ENCODE measurements around the gene EDN3. TPM values are rescaled to one million over a fixed set of nuclear protein-coding genes. Genes with fewer than 3 reads are reported as not detected.
A peak's percentile ranks its signal among the peaks of the same experiment; 100 is the strongest.

The EDN3 gene
- total and polyA plus RNA-seq, 4 experiments from 2014 or later: 0.15 to 0.93 (median 0.78) TPM; not detected in 1

- Histone ChIP-seq H3K9me3 (ENCODE audit: control insufficient read depth in 1 of 2, low read length in 2 of 2) (no peaks in the 10 kb centered on the region), H3K27me3 (ENCODE audit: insufficient read depth, low read length) (no peaks in the 10 kb centered on the region), H3K36me3 (ENCODE audit: insufficient read depth, low read length) (no peaks in the 10 kb centered on the region), H3K4me3 (ENCODE audit: low read length in 2 of 2) (no peak overlapping the region), H3K27ac (ENCODE audit: low read depth, low read length) (no peak overlapping the region), H3K4me1 (ENCODE audit: insufficient read depth, low read length) (peaks cover 14% of the 10 kb centered on the region)
- POLR2A ChIA-PET (ENCODE audit: partially characterized antibody): no interaction called here
- intact Hi-C loops (cut with micrococcal nuclease): no loop called here
- Mint-ChIP-seq H3K4me3 (peak overlapping the region in 1 of 8 donors; percentile 25), H3K27me3 (peaks cover 6 to 11% of the 10 kb centered on the region in 2 donors), H3K4me1 (peaks cover 7 to 52% (median 13%) of the 10 kb centered on the region in 4 donors), H3K9me3 (no peaks in the 10 kb centered on the region), H3K36me3 (no peaks in the 10 kb centered on the region), H3K27ac (peak overlapping the region in 5 of 7 donors; percentile 18 to 75 (median 67))
- no peak for DNase-seq
- CTCF ChIA-PET (ENCODE audit: partially characterized antibody): no interaction called here
These were observed 8.2 kb downstream of the EDN3 start for GRCh38 chr20:59308493-59309201.

GRCh38 chr20:59309218-59309617 is 8.8 kb downstream of the EDN3 start:
- Mint-ChIP-seq H3K27me3 (peaks cover 3 to 7% of the 10 kb centered on the region in 2 donors), H3K9me3 (no peaks in the 10 kb centered on the region), H3K36me3 (no peaks in the 10 kb centered on the region), H3K4me1 (peaks cover 6 to 46% (median 11%) of the 10 kb centered on the region in 4 donors), H3K4me3 (peak overlapping the region in 1 of 8 donors; percentile 25), H3K27ac (peak overlapping the region in 2 of 7 donors; percentile 67 to 75)
- intact Hi-C loops (cut with micrococcal nuclease): no loop called here
- no peaks in the 10 kb centered on the region for H3K27me3 ChIP-seq (ENCODE audit: insufficient read depth, low read length)
- H3K9me3 ChIP-seq (ENCODE audit: control insufficient read depth in 1 of 2, low read length in 2 of 2): no peaks in the 10 kb centered on the region
- no peak overlapping the region for H3K4me3 ChIP-seq (ENCODE audit: low read length in 2 of 2)
- DNase-seq: no peak
- ChIA-PET POLR2A (ENCODE audit: partially characterized antibody) (no interaction called here), CTCF (ENCODE audit: partially characterized antibody) (no interaction called here)
- no peak overlapping the region for H3K27ac ChIP-seq (ENCODE audit: low read depth, low read length)
- H3K4me1 ChIP-seq (ENCODE audit: insufficient read depth, low read length): peaks cover 14% of the 10 kb centered on the region
- H3K36me3 ChIP-seq (ENCODE audit: insufficient read depth, low read length): no peaks in the 10 kb centered on the region

DNA sequence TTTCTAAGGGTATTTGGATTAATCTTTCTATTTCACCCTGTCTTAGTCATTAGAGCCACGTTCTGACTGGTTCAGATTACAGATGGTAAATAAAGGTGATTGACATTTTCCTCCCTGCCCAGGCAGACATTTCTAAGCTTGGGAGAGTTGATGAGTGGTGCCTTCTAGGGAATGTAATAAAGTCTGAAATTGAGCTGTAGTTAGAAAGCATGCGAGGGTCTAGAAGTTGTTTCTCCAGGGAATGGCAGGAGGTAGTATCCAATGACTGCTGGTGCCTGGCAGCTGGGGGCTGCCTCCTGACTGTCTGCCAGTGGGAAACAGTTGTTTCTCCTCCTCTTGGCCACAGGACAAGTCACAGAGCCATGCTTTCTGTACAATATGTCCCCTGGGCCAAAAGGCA is 14.6 kb downstream of the EDN3 start:
- H3K4me1 Mint-ChIP-seq: peaks cover 0 to 13% (median 0%) of the 10 kb centered on the region in 4 donors
- intact Hi-C loops (cut with micrococcal nuclease): no loop called here
- no peaks in the 10 kb centered on the region for H3K9me3 ChIP-seq (ENCODE audit: control insufficient read depth in 1 of 2, low read length in 2 of 2)

GRCh38 chr20:59316911-59317731 is 16.7 kb downstream of the EDN3 start:
- H3K4me1 Mint-ChIP-seq: no peaks in the 10 kb centered on the region
- no peaks in the 10 kb centered on the region for H3K9me3 Mint-ChIP-seq
- Histone ChIP-seq H3K4me3 (ENCODE audit: low read length in 2 of 2) (no peak overlapping the region), H3K27me3 (ENCODE audit: insufficient read depth, low read length) (no peaks in the 10 kb centered on the region), H3K4me1 (ENCODE audit: insufficient read depth, low read length) (no peaks in the 10 kb centered on the region), H3K27ac (ENCODE audit: low read depth, low read length) (no peak overlapping the region), H3K9me3 (ENCODE audit: control insufficient read depth in 1 of 2, low read length in 2 of 2) (no peaks in the 10 kb centered on the region), H3K36me3 (ENCODE audit: insufficient read depth, low read length) (no peaks in the 10 kb centered on the region)
- no peak overlapping the region for H3K27ac Mint-ChIP-seq
- intact Hi-C loops (cut with micrococcal nuclease): no loop called here
- no peak overlapping the region for H3K4me3 Mint-ChIP-seq
- ChIA-PET POLR2A (ENCODE audit: partially characterized antibody) (no interaction called here), CTCF (ENCODE audit: partially characterized antibody) (no interaction called here)
- no peaks in the 10 kb centered on the region for H3K36me3 Mint-ChIP-seq
- H3K27me3 Mint-ChIP-seq: peaks cover 2 to 3% of the 10 kb centered on the region in 2 donors
- no peak for DNase-seq

More for the DNA sequence above, 14.6 kb downstream of the EDN3 start:
- Mint-ChIP-seq H3K9me3 (no peaks in the 10 kb centered on the region), H3K4me3 (no peak overlapping the region), H3K36me3 (no peaks in the 10 kb centered on the region), H3K27ac (no peak overlapping the region), H3K27me3 (peaks cover 1 to 3% of the 10 kb centered on the region in 2 donors)
- Histone ChIP-seq H3K4me3 (ENCODE audit: low read length in 2 of 2) (no peak overlapping the region), H3K4me1 (ENCODE audit: insufficient read depth, low read length) (no peaks in the 10 kb centered on the region), H3K27ac (ENCODE audit: low read depth, low read length) (no peak overlapping the region), H3K27me3 (ENCODE audit: insufficient read depth, low read length) (no peaks in the 10 kb centered on the region), H3K36me3 (ENCODE audit: insufficient read depth, low read length) (no peaks in the 10 kb centered on the region)
- POLR2A ChIA-PET (ENCODE audit: partially characterized antibody): no interaction called here
- no peak for DNase-seq
- CTCF ChIA-PET (ENCODE audit: partially characterized antibody): no interaction called here

DNA sequence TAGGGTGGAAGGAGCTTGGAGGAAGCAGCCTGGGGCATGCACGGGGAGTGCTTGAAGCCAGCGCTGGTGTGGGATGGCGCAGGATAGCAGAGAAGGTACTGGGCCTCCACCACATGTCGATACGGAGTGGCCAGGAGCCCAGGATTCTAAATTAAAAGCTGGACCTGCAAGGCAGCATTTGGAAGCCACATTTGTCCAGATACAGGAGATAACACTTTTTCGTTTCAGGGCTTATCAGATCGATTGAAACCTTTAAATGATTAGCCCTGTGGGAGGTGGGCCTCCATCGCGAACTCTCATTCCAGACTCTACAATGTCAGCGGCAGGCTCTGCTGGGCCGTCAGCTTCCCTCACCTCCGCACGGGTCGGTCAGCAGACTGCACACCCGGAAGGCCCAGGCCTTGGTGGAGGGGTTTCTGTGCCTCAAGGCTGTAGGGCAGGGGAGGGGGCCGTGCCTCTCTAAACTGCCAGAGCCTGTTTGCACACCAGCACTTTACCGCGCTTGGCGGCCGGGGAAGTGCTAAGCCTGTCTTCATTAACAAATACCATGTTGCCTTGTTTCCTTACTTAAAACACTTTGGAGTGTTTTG is 17.9 kb downstream of the EDN3 start:
- Mint-ChIP-seq H3K4me3 (no peak overlapping the region), H3K36me3 (no peaks in the 10 kb centered on the region), H3K9me3 (no peaks in the 10 kb centered on the region), H3K27ac (no peak overlapping the region), H3K27me3 (peaks cover 2 to 3% of the 10 kb centered on the region in 2 donors), H3K4me1 (no peaks in the 10 kb centered on the region)
- Histone ChIP-seq H3K27me3 (ENCODE audit: insufficient read depth, low read length) (no peaks in the 10 kb centered on the region), H3K27ac (ENCODE audit: low read depth, low read length) (no peak overlapping the region), H3K4me3 (ENCODE audit: low read length in 2 of 2) (no peak overlapping the region), H3K36me3 (ENCODE audit: insufficient read depth, low read length) (no peaks in the 10 kb centered on the region), H3K9me3 (ENCODE audit: control insufficient read depth in 1 of 2, low read length in 2 of 2) (no peaks in the 10 kb centered on the region), H3K4me1 (ENCODE audit: insufficient read depth, low read length) (no peaks in the 10 kb centered on the region)
- POLR2A ChIA-PET (ENCODE audit: partially characterized antibody): no interaction called here
- CTCF ChIA-PET (ENCODE audit: partially characterized antibody): no interaction called here
- no peak for DNase-seq
- intact Hi-C loops (cut with micrococcal nuclease): no loop called here

DNA sequence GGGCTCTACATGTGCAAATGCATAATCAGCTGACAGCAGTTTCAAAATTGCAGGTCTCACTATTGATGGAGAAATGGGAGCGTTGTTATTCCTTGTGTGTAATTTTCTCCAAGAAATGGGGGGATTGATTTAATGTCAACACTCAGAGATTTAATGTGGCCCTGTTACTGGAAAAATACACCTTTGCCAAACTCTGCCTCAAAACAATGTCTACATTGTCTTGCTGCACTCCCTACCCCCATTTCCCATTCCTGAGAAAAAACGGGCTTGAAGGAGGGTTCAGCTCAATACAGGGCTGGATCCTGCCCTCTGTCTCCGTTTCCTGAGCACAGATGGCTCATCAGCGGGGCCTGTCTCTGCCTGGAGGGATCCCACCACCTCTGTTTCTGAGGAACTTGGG is 18.4 kb downstream of the EDN3 start:
- Mint-ChIP-seq H3K4me1 (no peaks in the 10 kb centered on the region), H3K4me3 (no peak overlapping the region), H3K27ac (no peak overlapping the region), H3K36me3 (no peaks in the 10 kb centered on the region), H3K27me3 (peaks cover 2 to 3% of the 10 kb centered on the region in 2 donors), H3K9me3 (no peaks in the 10 kb centered on the region)
- ChIA-PET POLR2A (ENCODE audit: partially characterized antibody) (no interaction called here), CTCF (ENCODE audit: partially characterized antibody) (no interaction called here)
- Histone ChIP-seq H3K27me3 (ENCODE audit: insufficient read depth, low read length) (no peaks in the 10 kb centered on the region), H3K4me3 (ENCODE audit: low read length in 2 of 2) (no peak overlapping the region), H3K9me3 (ENCODE audit: control insufficient read depth in 1 of 2, low read length in 2 of 2) (no peaks in the 10 kb centered on the region), H3K27ac (ENCODE audit: low read depth, low read length) (no peak overlapping the region), H3K4me1 (ENCODE audit: insufficient read depth, low read length) (no peaks in the 10 kb centered on the region), H3K36me3 (ENCODE audit: insufficient read depth, low read length) (no peaks in the 10 kb centered on the region)
- intact Hi-C loops (cut with micrococcal nuclease): no loop called here
- DNase-seq: no peak

DNA sequence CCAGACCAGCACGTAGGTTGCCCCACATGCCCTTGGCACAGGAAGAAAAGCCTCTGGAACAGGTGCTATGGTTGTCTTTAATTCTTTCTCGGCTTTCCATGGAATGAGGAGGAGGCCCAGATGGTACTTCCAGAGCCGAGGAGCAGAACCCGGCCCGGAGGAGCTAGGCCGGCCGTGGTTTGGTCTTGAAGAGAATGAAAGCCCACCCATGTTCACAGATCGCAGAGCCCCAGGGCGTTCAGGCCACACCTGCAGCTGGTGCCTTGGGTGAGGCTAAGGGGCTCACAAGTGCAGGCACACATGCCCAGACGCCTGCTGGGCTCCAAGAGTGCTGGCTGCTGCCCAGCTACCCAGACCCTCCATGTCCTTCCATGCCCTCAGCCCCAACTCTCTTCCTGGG is 20.0 kb downstream of the EDN3 start:
- no peak for DNase-seq
- Histone ChIP-seq H3K4me1 (ENCODE audit: insufficient read depth, low read length) (no peaks in the 10 kb centered on the region), H3K27me3 (ENCODE audit: insufficient read depth, low read length) (no peaks in the 10 kb centered on the region), H3K36me3 (ENCODE audit: insufficient read depth, low read length) (no peaks in the 10 kb centered on the region), H3K4me3 (ENCODE audit: low read length in 2 of 2) (no peak overlapping the region), H3K27ac (ENCODE audit: low read depth, low read length) (no peak overlapping the region), H3K9me3 (ENCODE audit: control insufficient read depth in 1 of 2, low read length in 2 of 2) (no peaks in the 10 kb centered on the region)
- Mint-ChIP-seq H3K9me3 (no peaks in the 10 kb centered on the region), H3K36me3 (no peaks in the 10 kb centered on the region), H3K4me3 (no peak overlapping the region), H3K27me3 (peaks cover 0 to 2% of the 10 kb centered on the region in 2 donors), H3K27ac (no peak overlapping the region), H3K4me1 (no peaks in the 10 kb centered on the region)
- ChIA-PET POLR2A (ENCODE audit: partially characterized antibody) (no interaction called here), CTCF (ENCODE audit: partially characterized antibody) (no interaction called here)
- intact Hi-C loops (cut with micrococcal nuclease): no loop called here

All from CD4-positive, alpha-beta memory T cell (primary cell).